ENCODE results near the gene ZIC1.

The ZIC1 gene

DNA sequence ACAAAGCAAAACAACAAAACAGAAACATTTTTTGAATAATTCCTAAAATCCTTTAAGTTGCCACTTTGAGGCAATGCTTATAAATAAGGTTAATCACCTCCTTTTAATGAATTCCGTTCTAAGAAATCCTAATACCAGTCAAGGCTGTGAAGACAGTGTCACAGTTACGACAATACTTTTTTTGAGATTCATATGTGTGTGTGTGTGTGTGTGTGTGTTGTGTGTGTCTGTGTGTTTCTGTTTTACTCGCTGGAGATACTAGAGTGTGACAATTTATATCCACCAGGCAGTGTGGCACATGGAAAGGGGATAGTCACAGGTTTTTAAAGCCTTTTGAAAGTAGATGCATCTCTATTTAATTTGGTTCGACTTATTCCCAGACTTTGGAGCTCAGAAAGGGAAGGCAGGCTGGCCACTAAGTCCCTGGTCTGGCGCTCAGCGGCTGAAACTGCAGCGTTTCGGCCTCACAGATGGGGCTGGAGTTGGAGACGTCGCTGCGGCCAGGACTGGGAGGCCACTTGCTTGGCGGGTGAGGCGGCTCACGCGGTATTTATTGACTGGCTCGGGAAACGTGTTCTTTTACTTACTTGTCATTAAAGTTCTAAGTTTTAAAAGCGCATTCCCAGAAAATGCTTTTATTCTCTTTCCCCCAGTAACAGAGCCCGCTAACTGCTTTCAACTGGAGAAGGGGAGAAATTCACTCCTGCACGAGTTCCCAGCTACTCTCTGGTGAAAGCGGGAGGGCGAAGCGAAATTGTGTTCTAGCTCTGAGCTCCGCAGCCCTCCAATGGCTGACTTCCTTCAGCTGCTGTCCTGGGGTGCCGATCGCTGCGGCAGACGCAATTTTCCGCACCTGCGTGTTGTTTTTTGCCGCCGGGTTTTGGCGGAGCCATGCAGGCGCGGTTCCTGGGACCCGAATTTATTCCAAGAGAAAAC lies 13.7 kb downstream of the ZIC1 start:
- DNase-seq (ENCODE audit: low read depth in 3 of 3) = no peak

DNA sequence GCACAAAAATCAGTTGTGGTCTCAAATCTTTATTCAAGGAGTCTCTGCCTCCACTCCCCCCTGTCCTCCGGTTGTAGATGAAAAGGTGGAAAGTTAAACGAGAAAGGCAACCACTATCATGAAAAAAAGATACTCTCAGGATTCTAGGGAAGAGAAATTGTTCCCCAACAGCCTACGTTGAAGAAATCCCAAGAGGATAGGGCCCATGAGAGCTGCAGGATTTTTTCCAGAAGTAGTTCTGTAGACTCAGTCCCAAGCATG lies 14.3 kb downstream of the ZIC1 start:
- DNase-seq (ENCODE audit: low read depth in 3 of 3) = no peak

DNA sequence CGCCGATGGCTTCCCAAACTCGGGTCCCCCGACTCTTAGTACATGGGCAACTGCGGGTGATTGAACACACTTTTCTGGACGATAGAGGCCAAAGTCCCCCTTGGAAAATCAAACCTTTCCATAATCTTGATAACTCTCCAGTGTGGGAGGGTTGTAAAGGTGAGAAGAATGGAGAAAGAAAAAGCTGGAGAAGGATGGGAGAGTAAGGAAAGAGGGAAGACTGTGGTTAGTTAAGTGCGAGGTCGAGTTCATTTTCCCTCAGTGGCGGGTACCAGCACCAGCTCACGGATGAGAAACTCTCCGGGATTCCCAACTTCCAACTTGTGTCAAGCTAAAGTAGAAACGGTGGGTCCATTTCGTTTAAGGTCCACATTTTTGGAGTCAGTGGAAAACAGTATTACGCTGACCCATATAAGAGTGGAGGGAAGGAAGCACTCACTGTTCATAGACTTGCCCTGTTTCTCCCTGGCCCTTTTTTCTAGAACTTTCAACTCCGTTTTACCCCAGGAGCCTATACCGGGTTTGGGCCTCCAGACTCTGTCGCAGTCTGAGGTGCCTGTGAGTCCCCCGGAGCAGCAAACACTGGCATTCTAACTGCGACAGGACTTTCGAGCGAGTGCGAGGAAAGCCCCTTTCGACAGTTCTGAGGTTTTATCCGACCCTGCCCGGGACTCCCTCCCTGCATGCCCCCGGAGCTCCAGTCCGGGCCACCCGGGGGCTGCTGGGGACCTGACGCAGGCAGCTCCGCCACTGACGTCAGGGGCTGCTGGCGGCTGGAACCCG lies 14.8 kb downstream of the ZIC1 start:
- no peak for DNase-seq (ENCODE audit: low read depth in 3 of 3)

DNA sequence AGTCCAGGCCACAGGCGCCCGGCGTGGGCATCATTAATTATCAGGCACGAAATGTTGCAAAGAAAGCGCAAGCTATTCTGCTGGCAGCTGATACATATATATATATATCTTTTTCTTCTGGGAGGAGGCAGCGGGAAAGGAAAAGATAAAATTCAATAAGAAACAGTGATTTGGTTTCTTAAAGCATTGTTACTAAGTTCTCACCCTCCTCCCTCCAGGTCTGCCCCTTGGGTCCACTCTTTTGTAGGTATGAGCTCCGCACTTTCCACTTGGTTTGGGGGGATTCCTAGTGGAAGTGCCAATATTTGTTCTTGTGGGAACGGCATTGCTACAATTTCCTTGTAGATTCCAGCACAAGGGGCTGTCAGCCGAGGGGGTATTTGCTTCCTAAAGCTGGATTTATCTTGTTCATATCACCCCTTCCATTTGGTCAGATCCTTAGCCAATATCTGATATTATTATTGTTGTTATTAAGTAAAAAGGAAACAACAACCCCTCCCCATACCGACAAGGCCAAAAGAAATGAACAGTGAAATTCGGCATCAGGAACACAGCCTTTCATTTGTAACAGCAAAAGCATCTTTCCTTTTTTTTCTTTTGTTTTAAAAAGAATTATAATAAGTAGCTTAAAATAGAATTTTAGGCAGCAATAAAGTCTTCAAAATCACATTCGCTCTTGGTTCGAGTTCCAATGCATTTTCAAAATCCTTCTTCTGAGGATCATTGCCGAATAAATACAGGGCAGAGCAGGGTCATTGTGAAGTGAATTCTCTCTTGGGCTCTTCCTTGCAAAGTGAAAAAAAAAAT lies 15.6 kb downstream of the ZIC1 start:
- DNase-seq (ENCODE audit: low read depth in 3 of 3) = no peak

DNA sequence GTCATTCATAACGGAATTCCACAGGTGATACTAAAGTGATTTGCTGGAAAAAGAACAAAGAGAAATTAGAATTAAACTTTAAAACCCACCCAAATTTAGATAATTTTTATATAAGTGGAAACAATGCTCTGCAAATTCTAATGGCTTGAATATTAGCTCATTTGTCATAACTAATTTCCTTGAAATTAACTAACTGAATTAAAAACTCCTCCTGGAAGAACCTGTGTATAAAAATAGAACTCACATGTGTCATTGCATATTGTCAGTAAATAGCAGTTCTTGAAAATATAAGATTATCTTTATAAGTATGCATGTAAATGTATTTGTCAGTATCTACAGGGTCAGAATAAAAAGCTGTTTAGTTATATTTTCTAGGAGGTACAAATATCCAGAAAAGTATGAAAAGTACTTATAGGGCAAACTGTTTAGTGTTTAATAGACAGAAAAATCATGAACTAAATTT lies 16.3 kb downstream of the ZIC1 start:
- no peak for DNase-seq (ENCODE audit: low read depth in 3 of 3)

DNA sequence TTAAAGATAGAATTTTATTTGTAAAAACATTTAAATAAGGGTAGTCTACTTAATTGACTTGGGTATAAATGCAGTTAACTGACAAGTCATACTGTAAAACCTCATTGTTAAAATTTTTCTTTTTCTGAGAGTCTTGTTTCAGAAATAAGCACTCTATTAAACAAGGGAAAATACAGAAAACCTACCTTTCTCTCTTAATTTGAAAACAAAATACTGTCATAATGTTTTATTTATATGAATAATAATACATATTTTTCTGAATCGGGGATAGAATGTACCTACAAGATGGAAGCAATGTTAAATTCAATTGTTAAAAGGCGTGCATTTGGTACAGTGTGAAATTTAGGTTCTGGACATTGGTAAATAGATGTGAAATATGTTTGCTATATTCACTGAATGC lies 17.8 kb downstream of the ZIC1 start:
- DNase-seq (ENCODE audit: low read depth in 3 of 3) = no peak

DNA sequence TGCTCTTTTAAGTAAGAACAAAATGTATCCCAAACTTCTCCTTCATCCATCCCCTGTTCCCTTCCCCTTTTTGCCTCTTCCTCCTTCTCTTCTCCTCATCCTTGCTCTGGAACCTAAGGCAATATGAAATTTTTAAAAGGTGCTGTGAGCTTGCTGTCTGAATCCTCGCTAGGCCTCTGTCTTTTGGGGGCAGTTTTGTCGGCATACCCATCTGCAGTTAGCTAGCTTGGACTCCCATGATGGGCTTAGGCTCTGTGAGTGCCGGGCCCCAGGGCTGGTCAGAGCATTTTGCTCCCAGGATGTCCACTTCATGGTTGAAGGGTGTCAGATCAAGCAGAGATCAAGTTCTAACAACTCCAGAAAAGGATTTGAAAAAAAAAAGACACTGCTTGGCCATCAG lies 18.6 kb downstream of the ZIC1 start:
- DNase-seq (ENCODE audit: low read depth in 3 of 3) = no peak

DNA sequence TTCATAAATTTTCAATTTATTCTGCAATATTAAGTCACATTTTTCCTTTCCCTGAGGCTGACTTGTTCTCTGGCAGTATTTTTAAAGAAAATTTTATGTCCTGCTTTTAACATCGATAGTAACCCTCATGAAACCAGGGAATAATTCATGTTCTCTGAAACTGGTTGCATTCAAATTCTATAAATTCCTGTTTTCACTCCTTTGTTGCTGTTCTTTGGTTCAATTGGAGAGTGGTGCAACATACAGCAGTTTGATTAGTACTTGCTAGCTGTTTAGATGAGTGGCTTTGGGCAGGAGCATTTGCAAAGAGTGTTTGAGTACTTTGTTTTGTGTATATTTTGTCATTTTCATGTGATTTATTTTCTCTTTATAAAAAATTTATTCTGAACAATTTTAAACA lies 19.2 kb downstream of the ZIC1 start:
- DNase-seq (ENCODE audit: low read depth in 3 of 3) = no peak

DNA sequence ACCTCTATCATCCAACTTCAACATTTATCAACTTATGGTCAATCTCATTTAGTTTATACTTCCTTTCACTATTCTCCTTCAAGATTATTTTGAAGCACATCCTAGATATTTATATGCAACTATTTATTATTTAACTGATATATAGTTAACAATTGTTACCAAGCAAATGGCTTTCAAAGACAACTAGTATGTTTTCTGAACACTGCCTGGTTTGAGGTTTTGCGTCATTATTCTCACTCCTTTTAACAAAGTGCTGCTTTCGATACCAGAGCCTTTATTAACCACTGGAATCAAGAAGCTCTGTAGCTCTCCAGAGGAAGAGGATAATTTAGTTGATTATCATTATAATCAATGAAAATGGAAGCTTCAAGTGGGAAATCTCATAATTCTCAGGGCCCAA lies 19.6 kb downstream of the ZIC1 start:
- no peak for DNase-seq (ENCODE audit: low read depth in 3 of 3)

DNA sequence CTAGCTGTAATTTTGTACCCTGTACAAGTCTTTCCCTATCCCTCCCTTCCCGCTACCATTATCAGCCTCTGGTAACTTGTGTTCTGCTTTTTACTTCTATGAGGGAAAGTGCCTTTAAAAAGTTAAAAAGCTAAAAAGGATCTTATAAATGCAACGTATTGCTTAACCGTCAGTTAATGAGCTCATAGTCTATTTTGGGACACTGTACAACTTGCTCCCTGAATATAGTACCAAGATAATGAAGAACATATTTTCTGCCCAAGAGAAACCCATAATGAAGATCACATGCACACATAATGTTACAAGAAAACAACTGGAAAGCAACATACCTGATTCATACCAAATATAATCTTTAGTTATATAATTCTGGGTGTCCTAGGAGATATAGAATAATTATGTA lies 22.6 kb downstream of the ZIC1 start:
- no peak for DNase-seq (ENCODE audit: low read depth in 3 of 3)

DNA sequence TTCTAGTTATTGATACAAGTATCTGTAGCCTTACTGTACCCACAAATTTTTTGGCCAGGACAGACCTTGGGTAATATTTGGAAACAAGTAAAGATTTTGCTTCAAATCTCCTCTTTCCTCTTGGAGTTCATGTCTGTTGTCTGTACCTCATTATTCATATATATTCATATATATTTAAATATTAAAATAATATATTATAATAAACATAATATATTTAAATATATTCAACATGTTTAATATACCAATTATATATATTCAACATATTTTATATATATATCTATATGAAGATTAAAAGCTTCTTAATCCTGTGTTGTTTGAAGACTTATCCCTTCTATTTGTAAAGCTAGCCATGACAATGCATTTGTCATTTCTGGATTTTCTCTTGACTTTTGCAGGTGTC lies 38.1 kb downstream of the ZIC1 start:
- DNase-seq (ENCODE audit: low read depth in 3 of 3) = no peak

DNA sequence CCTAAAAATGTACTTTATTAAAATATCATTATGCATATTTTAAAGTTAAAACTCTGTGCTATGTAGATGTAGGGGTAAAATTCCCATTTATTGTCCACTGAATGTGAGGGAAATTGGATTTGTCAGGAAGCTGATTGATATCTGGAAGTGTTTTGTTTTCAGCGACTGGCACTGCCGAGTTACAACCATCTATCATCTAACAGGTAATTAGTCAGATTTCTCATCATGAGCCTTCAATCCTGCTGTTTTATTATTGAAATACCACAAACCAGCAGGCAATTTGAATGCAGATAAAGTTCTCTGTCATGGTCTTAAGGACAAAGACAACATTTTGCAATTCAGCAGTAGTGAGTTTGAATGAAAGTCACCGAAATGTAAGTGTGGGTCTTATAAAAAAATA lies 40.5 kb downstream of the ZIC1 start:
- no peak for DNase-seq (ENCODE audit: low read depth in 3 of 3)

DNA sequence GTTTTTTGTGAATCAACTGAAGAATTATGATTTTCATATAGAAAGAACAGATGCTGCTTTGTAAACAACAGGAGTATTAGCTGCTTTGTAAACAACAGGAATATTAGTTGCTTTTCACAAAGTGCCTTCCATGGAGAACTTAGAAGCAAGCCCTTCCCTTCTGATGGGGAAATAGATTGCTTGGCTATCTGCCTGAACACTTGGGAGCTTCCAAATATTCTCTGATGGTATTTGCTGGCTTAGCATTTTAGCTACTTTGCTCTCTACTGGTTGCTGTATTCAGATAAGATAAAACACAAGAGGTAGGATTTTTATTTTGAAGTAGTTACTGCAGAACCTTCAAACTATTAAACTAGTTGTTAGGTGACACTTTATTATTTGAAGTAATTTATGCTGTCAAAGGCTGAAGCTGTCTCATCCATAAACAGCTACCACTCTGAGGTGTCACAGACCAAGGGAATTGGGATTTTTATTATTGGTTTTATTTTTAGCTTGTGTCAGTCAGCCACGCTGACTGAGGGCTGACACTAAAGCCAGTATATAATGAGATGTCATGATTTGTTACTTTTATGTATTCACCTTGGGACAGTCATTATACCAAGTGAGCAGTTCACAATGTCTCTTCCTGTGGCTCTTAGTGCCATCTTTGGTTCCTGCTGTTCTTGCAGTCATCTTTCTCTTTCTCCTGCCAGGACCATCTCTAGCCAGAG lies 50.0 kb downstream of the ZIC1 start:
- DNase-seq (ENCODE audit: low read depth in 3 of 3) = no peak

DNA sequence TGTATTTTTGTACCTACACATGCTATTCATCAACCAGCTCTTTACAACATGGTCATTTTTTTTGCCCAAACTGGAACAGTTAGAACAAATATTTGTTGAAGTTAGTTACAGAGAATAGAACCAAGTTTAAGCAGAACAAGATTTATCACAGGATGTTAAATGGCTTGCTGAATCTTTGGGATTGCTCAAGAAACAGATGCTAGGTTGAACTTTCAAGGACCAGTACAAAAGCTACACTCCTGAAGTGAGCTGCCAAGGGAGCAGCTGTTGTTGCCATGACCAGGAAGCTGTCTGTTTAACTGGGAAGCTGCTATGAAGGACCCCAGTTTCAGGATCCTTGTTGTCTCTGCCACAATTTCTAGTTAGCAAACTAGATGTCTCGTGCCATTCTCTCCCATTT lies 53.7 kb downstream of the ZIC1 start:
- DNase-seq (ENCODE audit: low read depth in 3 of 3) = no peak

Measured in stimulated activated CD4-positive, alpha-beta T cell treated with anti-CD3 and anti-CD28 coated beads, TNF-alpha, amount 100 ng/mL, for 24 hours (primary cell).